Neural progenitor cell (in vitro differentiated cells): Measurements from ENCODE around the gene IL20RB. TPM values are rescaled to one million over a fixed set of nuclear protein-coding genes. Genes with fewer than 3 reads are reported as not detected.

Experiments
- DNase-seq: peaks from one replicate; pipeline ENCODE4 v3.0.0-alpha.2; 2016; ENCODE audit warnings: low spot score
- H2AFZ ChIP-seq: fragments of 200-600 bp; sonication (generic); replicated peaks from 2 replicates; pipeline ENCODE4 v1.6.1; 2016; ENCODE audit warnings: antibody characterized with exemption
- H3F3A ChIP-seq: fragments of 200-600 bp; sonication (generic); 2 replicates; pipeline ENCODE4 v1.6.1; 2016; ENCODE audit warnings: antibody characterized with exemption, low read depth
- H3K27ac ChIP-seq: fragments of 200-600 bp; sonication (generic); 2 replicates; pipeline ENCODE4 v1.5.1; 2016; ENCODE audit warnings: mild to moderate bottlenecking
- H3K27me3 ChIP-seq: fragments of 200-600 bp; sonication (generic); 2 replicates; pipeline ENCODE4 v1.6.1; 2016; ENCODE audit warnings: mild to moderate bottlenecking, moderate library complexity
- H3K36me3 ChIP-seq: fragments of 200-600 bp; sonication (generic); 2 replicates; pipeline ENCODE4 v1.5.1; 2016
- H3K4me1 ChIP-seq: fragments of 200-600 bp; sonication (generic); 2 replicates; pipeline ENCODE4 v1.6.1; 2016; ENCODE audit warnings: mixed run types
- H3K4me2 ChIP-seq: fragments of 200-600 bp; sonication (generic); 2 replicates; pipeline ENCODE4 v1.6.1; 2016
- H3K4me3 ChIP-seq: fragments of 200-600 bp; sonication (generic); 2 replicates; pipeline ENCODE4 v1.5.1; 2016
- H3K79me2 ChIP-seq: fragments of 200-600 bp; sonication (generic); 2 replicates; pipeline ENCODE4 v1.6.1; 2016; ENCODE audit warnings: low read depth
- H3K9ac ChIP-seq: fragments of 200-600 bp; sonication (generic); 2 replicates; pipeline ENCODE4 v1.6.1; 2016
- H3K9me3 ChIP-seq: fragments of 200-600 bp; sonication (generic); 2 replicates; pipeline ENCODE4 v1.5.1; 2016; ENCODE audit warnings: low read depth
- H4K20me1 ChIP-seq: fragments of 200-600 bp; sonication (generic); 2 replicates; pipeline ENCODE4 v1.6.1; 2016; ENCODE audit warnings: low read depth
- H3K27ac Mint-ChIP-seq: 3 replicates; pipeline ENCODE4 v1.8.0; 2021; ENCODE audit warnings: mixed read lengths
- H3K27me3 Mint-ChIP-seq: 2 replicates; pipeline ENCODE4 v1.8.0; 2022; ENCODE audit warnings: low read depth, mild to moderate bottlenecking, inconsistent platforms, moderate library complexity, mixed read lengths; ENCODE audit not compliant: insufficient read depth
- H3K36me3 Mint-ChIP-seq: 3 replicates; pipeline ENCODE4 v1.8.0; 2021; ENCODE audit warnings: mixed read lengths
- H3K4me1 Mint-ChIP-seq: 3 replicates; pipeline ENCODE4 v1.8.0; 2021; ENCODE audit warnings: mixed read lengths
- H3K4me3 Mint-ChIP-seq: 3 replicates; pipeline ENCODE4 v1.8.0; 2021; ENCODE audit warnings: mild to moderate bottlenecking, moderate library complexity, mixed read lengths
- H3K9me3 Mint-ChIP-seq: 3 replicates; pipeline ENCODE4 v1.8.0; 2020; ENCODE audit warnings: mixed read lengths
- CTCF ChIP-seq: fragments of 200-600 bp; sonication (generic); IDR thresholded peaks from 2 replicates; pipeline ENCODE4 v1.5.1; 2017; ENCODE audit warnings: antibody characterized with exemption, mild to moderate bottlenecking
- EZH2 ChIP-seq: fragments of 200-600 bp; sonication (generic); IDR thresholded peaks from 2 replicates; pipeline ENCODE4 v1.6.1; 2017; ENCODE audit warnings: antibody characterized with exemption, mild to moderate bottlenecking, moderate library complexity
- EZH2phosphoT487 ChIP-seq: fragments of 200-600 bp; sonication (generic); IDR thresholded peaks from 2 replicates; pipeline ENCODE4 v1.6.1; 2017; ENCODE audit warnings: antibody characterized with exemption
- total RNA-seq: library from RNA; depleted of rRNA; stranded (reverse); fragments of >200 nt; gene quantifications from 2 replicates; pipeline ENCODE4 v1.2.3, GENCODE V29; 2015; ENCODE audit warnings: low replicate concordance

Gene IL20RB
- total RNA-seq, 1 donor from 2014 or later, result 2.5 TPM

- Mint-ChIP-seq H3K36me3 (peaks cover 7% of the 10 kb centered on the region), H3K4me1 (no peaks in the 10 kb centered on the region), H3K27me3 (peaks cover 4% of the 10 kb centered on the region), H3K4me3 (no peak overlapping the region), H3K27ac (no peak overlapping the region), H3K9me3 (peaks cover 8% of the 10 kb centered on the region)
- no peak overlapping the region for H3K9ac ChIP-seq
- no peaks in the 10 kb centered on the region for H3K27me3 ChIP-seq
- no peaks in the 10 kb centered on the region for H3K4me1 ChIP-seq
- no peak for DNase-seq
- no peaks in the 10 kb centered on the region for H3K36me3 ChIP-seq
- no peaks in the 10 kb centered on the region for H3K79me2 ChIP-seq
- H3K4me2 ChIP-seq, result no peak overlapping the region
- H3F3A ChIP-seq, result no peaks in the 10 kb centered on the region
- no peaks in the 10 kb centered on the region for H3K9me3 ChIP-seq
- H3K27ac ChIP-seq, result no peak overlapping the region
- TF ChIP-seq EZH2phosphoT487 (no peak), EZH2 (no peak), CTCF (no peak)
- H2AFZ ChIP-seq, result no peak overlapping the region
- H3K4me3 ChIP-seq, result no peak overlapping the region
- H4K20me1 ChIP-seq, result no peaks in the 10 kb centered on the region
Measured at GRCh38 chr3:136979204-136979603, 21.4 kb downstream of the IL20RB start.

- no peaks in the 10 kb centered on the region for H3K9me3 ChIP-seq
Measured at GRCh38 chr3:136979684-136980083, 21.9 kb downstream of the IL20RB start.

GRCh38 chr3:136982033-136982432 lies 24.2 kb downstream of the IL20RB start:
- Histone ChIP-seq H3K79me2 (no peaks in the 10 kb centered on the region), H3K9me3 (no peaks in the 10 kb centered on the region), H2AFZ (no peak overlapping the region), H3K4me3 (no peak overlapping the region), H3K9ac (no peak overlapping the region), H3K4me2 (no peak overlapping the region), H3K27ac (no peak overlapping the region), H3K27me3 (no peaks in the 10 kb centered on the region), H4K20me1 (no peaks in the 10 kb centered on the region), H3K4me1 (no peaks in the 10 kb centered on the region), H3F3A (no peaks in the 10 kb centered on the region), H3K36me3 (no peaks in the 10 kb centered on the region)
- Mint-ChIP-seq H3K27ac (no peak overlapping the region), H3K4me1 (no peaks in the 10 kb centered on the region), H3K4me3 (no peak overlapping the region), H3K9me3 (peaks cover 2% of the 10 kb centered on the region), H3K27me3 (no peaks in the 10 kb centered on the region), H3K36me3 (peaks cover 6% of the 10 kb centered on the region)
- no peak for DNase-seq
- no peak for TF ChIP-seq CTCF
- no peak for TF ChIP-seq EZH2phosphoT487
- no peak for TF ChIP-seq EZH2

More at GRCh38 chr3:136979684-136980083, 21.9 kb downstream of the IL20RB start:
- H3K4me3 ChIP-seq, result no peak overlapping the region
- no peaks in the 10 kb centered on the region for H3K4me1 ChIP-seq
- H3K9ac ChIP-seq, result no peak overlapping the region
- H3K79me2 ChIP-seq, result no peaks in the 10 kb centered on the region
- H2AFZ ChIP-seq, result no peak overlapping the region
- no peak overlapping the region for H3K27ac ChIP-seq
- Mint-ChIP-seq H3K9me3 (peaks cover 7% of the 10 kb centered on the region), H3K36me3 (peaks cover 7% of the 10 kb centered on the region), H3K27ac (no peak overlapping the region), H3K4me1 (no peaks in the 10 kb centered on the region), H3K27me3 (peaks cover 4% of the 10 kb centered on the region), H3K4me3 (no peak overlapping the region)
- H4K20me1 ChIP-seq, result no peaks in the 10 kb centered on the region
- no peak overlapping the region for H3K4me2 ChIP-seq
- no peaks in the 10 kb centered on the region for H3K27me3 ChIP-seq
- no peaks in the 10 kb centered on the region for H3F3A ChIP-seq
- no peak for TF ChIP-seq EZH2phosphoT487
- no peak for TF ChIP-seq EZH2
- TF ChIP-seq CTCF, result no peak
- no peaks in the 10 kb centered on the region for H3K36me3 ChIP-seq
- no peak for DNase-seq
